ENCODE data around the gene PKP2.

Gene PKP2

GRCh38 chr12:32907898-32908476 is 11.4 kb upstream of the PKP2 start:
- H3K27ac ChIP-seq (replicated peaks), result no peak overlapping the region
- DNase-seq (ENCODE audit: low read depth in 1 of 2, low spot score in 1 of 2), result no peak
- H3K4me3 ChIP-seq (replicated peaks; ENCODE audit: insufficient read depth, low read length), result no peak overlapping the region
- no peak for TF ChIP-seq CTCF (IDR thresholded peaks at IDR 0.05; ENCODE audit: insufficient read depth, low read length)
- H3K27me3 ChIP-seq (ENCODE audit: insufficient read depth, poor library complexity, severe bottlenecking), result peaks cover 3% of the 10 kb centered on the region

- no peak for TF ChIP-seq REST (IDR thresholded peaks at IDR 0.05; ENCODE audit: insufficient replicate concordance, low read depth)
- TF ChIP-seq GABPA (IDR thresholded peaks at IDR 0.05; ENCODE audit: low read depth), result no peak
- no peak for TF ChIP-seq CTCF (IDR thresholded peaks at IDR 0.05; ENCODE audit: insufficient read depth, low read length)
- no peak for TF ChIP-seq SPI1 (IDR thresholded peaks at IDR 0.05; ENCODE audit: borderline replicate concordance, low read depth)
- no peak for TF ChIP-seq POLR2AphosphoS5 (IDR thresholded peaks at IDR 0.05; ENCODE audit: low read depth)
These were observed 10.6 kb upstream of the PKP2 start for GRCh38 chr12:32907166-32907565.

GRCh38 chr12:32906399-32907165 is 10.0 kb upstream of the PKP2 start:
- H3K4me3 ChIP-seq (replicated peaks; ENCODE audit: insufficient read depth, low read length), result no peak overlapping the region
- H3K27me3 ChIP-seq (ENCODE audit: insufficient read depth, poor library complexity, severe bottlenecking), result peaks cover 3% of the 10 kb centered on the region
- TF ChIP-seq POLR2AphosphoS5 (IDR thresholded peaks at IDR 0.05; ENCODE audit: low read depth), result no peak
- TF ChIP-seq SPI1 (IDR thresholded peaks at IDR 0.05; ENCODE audit: borderline replicate concordance, low read depth), result no peak
- no peak overlapping the region for H3K27ac ChIP-seq (replicated peaks)
- DNase-seq (ENCODE audit: low read depth in 1 of 2, low spot score in 1 of 2), result no peak

More at GRCh38 chr12:32907166-32907565, 10.6 kb upstream of the PKP2 start:
- H3K27ac ChIP-seq (replicated peaks), result no peak overlapping the region
- no peak for DNase-seq (ENCODE audit: low read depth in 1 of 2, low spot score in 1 of 2)
- no peak overlapping the region for H3K4me3 ChIP-seq (replicated peaks; ENCODE audit: insufficient read depth, low read length)
- H3K27me3 ChIP-seq (ENCODE audit: insufficient read depth, poor library complexity, severe bottlenecking), result peaks cover 3% of the 10 kb centered on the region

- DNase-seq (ENCODE audit: low read depth in 1 of 2, low spot score in 1 of 2), result no peak
- TF ChIP-seq GABPA (IDR thresholded peaks at IDR 0.05; ENCODE audit: low read depth) (no peak), REST (IDR thresholded peaks at IDR 0.05; ENCODE audit: insufficient replicate concordance, low read depth) (no peak), SPI1 (IDR thresholded peaks at IDR 0.05; ENCODE audit: borderline replicate concordance, low read depth) (no peak), POLR2AphosphoS5 (IDR thresholded peaks at IDR 0.05; ENCODE audit: low read depth) (no peak), CTCF (IDR thresholded peaks at IDR 0.05; ENCODE audit: insufficient read depth, low read length) (no peak)
- H3K27ac ChIP-seq (replicated peaks), result no peak overlapping the region
- H3K4me3 ChIP-seq (replicated peaks; ENCODE audit: insufficient read depth, low read length), result no peak overlapping the region
- peaks cover 3% of the 10 kb centered on the region for H3K27me3 ChIP-seq (ENCODE audit: insufficient read depth, poor library complexity, severe bottlenecking)
These were observed 7.2 kb upstream of the PKP2 start for GRCh38 chr12:32903763-32904162.
